A549 (cell line): Measurements from ENCODE around the gene MDFIC. TPM values are rescaled to one million over a fixed set of nuclear protein-coding genes. Genes with fewer than 3 reads are reported as not detected.

ENCODE experiments used
- ATAC-seq, 2 experiments: fragments of 200-7000 bp in 1 of 2; fragments of >200 bp in 1 of 2; cut with Nextera tagmentation in 1 of 2; cut with Tn5 transposase in 1 of 2; 3 replicates each; pipeline versions ENCODE4 v1.8.0 to v1.9.1; 2018 to 2020; ENCODE audit warnings: mild to moderate bottlenecking in 1 of 2, moderate library complexity in 1 of 2
- CTCF ChIA-PET: fragments of 300-600 bp; sonication (Branson Sonifier 250); formaldehyde crosslinking; extraction: SDS; loops from one replicate; lab custom pipeline; 2021; ENCODE audit warnings: antibody characterized with exemption, inconsistent platforms; lab: Yijun Ruan, JAX
- POLR2A ChIA-PET: fragments of 350-600 bp; formaldehyde crosslinking; extraction: SDS; loops from one replicate; lab custom pipeline; 2021; ENCODE audit warnings: antibody characterized with exemption, inconsistent platforms; lab: Yijun Ruan, JAX
- DNase-seq, 2 experiments: peaks; one replicate each; pipeline versions ENCODE4 v3.0.0 to v3.0.0-alpha.2; 2011 to 2016; ENCODE audit warnings: low read depth in 1 of 2, low spot score in 1 of 2
- FAIRE-seq: peaks from 2 replicates; lab custom pipeline; 2011; peaks lifted over from hg19 to GRCh38; lab: Jason Lieb, UNC
- H3K27ac ChIP-seq, 2 experiments: fragments of >200 bp; sonication (Bioruptor Twin); formaldehyde crosslinking; 3 replicates each; pipeline ENCODE4 v1.5.1; 2016 to 2017
- H3K4me1 ChIP-seq: fragments of >200 bp; sonication (Bioruptor Twin); formaldehyde crosslinking; 3 replicates; pipeline ENCODE4 v1.6.1; 2016
- H3K4me2 ChIP-seq: fragments of >200 bp; sonication (Bioruptor Twin); formaldehyde crosslinking; 3 replicates; pipeline ENCODE4 v1.6.1; 2016
- H3K4me3 ChIP-seq: fragments of >200 bp; sonication (Bioruptor Twin); formaldehyde crosslinking; 3 replicates; pipeline ENCODE4 v1.5.1; 2016
- H3K9me3 ChIP-seq: fragments of >200 bp; sonication (Bioruptor Twin); formaldehyde crosslinking; 3 replicates; pipeline ENCODE4 v1.6.1; 2016
- ATOH8 ChIP-seq: fragments of 250-450 bp; sonication (Bioruptor Pico); IDR thresholded peaks from 2 replicates; pipeline ENCODE4 v1.5.0; 2020; ENCODE audit warnings: low read depth, mild to moderate bottlenecking, moderate library complexity
- BCL3 ChIP-seq: fragments of >200 bp; sonication (Bioruptor Twin); formaldehyde crosslinking; IDR thresholded peaks from 3 replicates; pipeline ENCODE4 v1.6.1; 2016
- BHLHE40 ChIP-seq: IDR thresholded peaks from 2 replicates; pipeline ENCODE4 v1.6.1; 2012; ENCODE audit warnings: low read depth, low read length, inconsistent platforms
- CBX8 ChIP-seq: fragments of 200-600 bp; sonication (generic); IDR thresholded peaks from 2 replicates; pipeline ENCODE4 v1.6.1; 2016
- ELK1 ChIP-seq: fragments of 150-350 bp; IDR thresholded peaks from 2 replicates; pipeline ENCODE4 v1.6.1; 2014; ENCODE audit warnings: low read depth, mild to moderate bottlenecking, low read length
- FOSL2 ChIP-seq, 2 experiments: fragments of 450-650 bp in 1 of 2; fragments of >200 bp in 1 of 2; sonication (Bioruptor Twin) in 1 of 2; formaldehyde crosslinking; IDR thresholded peaks; 2 replicates each; pipeline versions ENCODE4 v1.5.0 to v1.6.1; 2016 to 2020; ENCODE audit warnings: mild to moderate bottlenecking in 1 of 2, moderate library complexity in 1 of 2
- HDAC2 ChIP-seq: fragments of 200-600 bp; sonication (generic); IDR thresholded peaks from 2 replicates; pipeline ENCODE4 v1.6.1; 2016
- HES2 ChIP-seq: fragments of >200 bp; sonication (Bioruptor Twin); formaldehyde crosslinking; IDR thresholded peaks from 2 replicates; pipeline ENCODE4 v1.6.1; 2016
- HOXB13 ChIP-seq: fragments of 250-450 bp; sonication (Bioruptor Pico); IDR thresholded peaks from 2 replicates; pipeline ENCODE4 v1.5.0; 2020; ENCODE audit warnings: low read depth, mild to moderate bottlenecking, moderate library complexity
- HOXB5 ChIP-seq: fragments of 250-450 bp; sonication (Bioruptor Pico); IDR thresholded peaks from 2 replicates; pipeline ENCODE4 v1.5.0; 2020; ENCODE audit warnings: mild to moderate bottlenecking, moderate library complexity
- MAZ ChIP-seq: fragments of 150-350 bp; IDR thresholded peaks from 2 replicates; pipeline ENCODE4 v1.6.1; 2014; ENCODE audit warnings: antibody characterized with exemption, low read depth, low read length, borderline replicate concordance
- PBX3 ChIP-seq: IDR thresholded peaks from 2 replicates; pipeline ENCODE4 v1.6.1; 2012
- RARB ChIP-seq: fragments of 250-450 bp; sonication (Bioruptor Pico); IDR thresholded peaks from 2 replicates; pipeline ENCODE4 v1.8.0; 2021; ENCODE audit warnings: mild to moderate bottlenecking, moderate library complexity
- RCOR1 ChIP-seq: fragments of 150-350 bp; IDR thresholded peaks from 2 replicates; pipeline ENCODE4 v1.6.1; 2014; ENCODE audit warnings: antibody characterized with exemption, low read length, low read depth
- RFX5 ChIP-seq: fragments of 450-650 bp; IDR thresholded peaks from 2 replicates; pipeline ENCODE4 v1.7.1; 2014; ENCODE audit warnings: antibody characterized with exemption, mild to moderate bottlenecking, moderate library complexity
- SREBF2 ChIP-seq: fragments of 450-650 bp; IDR thresholded peaks from 2 replicates; pipeline ENCODE4 v1.6.1; 2014; ENCODE audit warnings: mild to moderate bottlenecking, moderate library complexity
- TFCP2L1 ChIP-seq: fragments of 250-450 bp; sonication (Bioruptor Pico); IDR thresholded peaks from 2 replicates; pipeline ENCODE4 v1.5.0; 2021; ENCODE audit warnings: mild to moderate bottlenecking
- TP53 ChIP-seq: fragments of 250-450 bp; sonication (Bioruptor Pico); IDR thresholded peaks from 2 replicates; pipeline ENCODE4 v1.5.0; 2021; ENCODE audit warnings: mild to moderate bottlenecking, moderate library complexity
- ZNF302 ChIP-seq: fragments of 250-450 bp; sonication (Bioruptor Pico); IDR thresholded peaks from 2 replicates; pipeline ENCODE4 v1.9.0; 2021; ENCODE audit warnings: inconsistent platforms, mild to moderate bottlenecking, moderate library complexity
- WGBS: methylation state at CpG from one replicate; pipeline ENCODE4 v1.1.6; 2017; ENCODE audit errors: missing lambda C conversion rate; 5-methylcytosine and 5-hydroxymethylcytosine counted together
- polyA plus RNA-seq, 4 experiments: library from polyadenylated mRNA; depleted of rRNA in 3 of 4; stranded (reverse); fragments of >200 nt; fragmentation: RNase III in 1 of 4; extraction: RNeasy Plus Mini Kit Qiagen cat#74134 plus additional on column Dnase treatment in 1 of 4; gene quantifications; 2 replicates in 3 of 4; 3 replicates in 1 of 4; pipeline ENCODE4 v1.2.3, GENCODE V29; 2011 to 2017
- TF ChIP-seq, protein P1 (sequence below): fragments of 450-650 bp; IDR thresholded peaks from 2 replicates; pipeline ENCODE4 v1.6.1; 2014; ENCODE audit warnings: antibody characterized with exemption

MDFIC gene
- polyA plus RNA-seq, 2 of the 4 experiments (the other 2 are of a cell fraction), result 19.5 to 30.6 TPM

- ChIA-PET CTCF (interaction anchor here (1.0 kb wide), 1 partner anchor 16 kb away, joined by 3 read pairs; no protein-coding TSS in a partner anchor), POLR2A (no interaction called here)
- no peak overlapping the region for H3K4me3 ChIP-seq
- no peak overlapping the region for H3K4me2 ChIP-seq
- ATAC-seq (no peak), FAIRE-seq (no peak)
- H3K27ac ChIP-seq, result no peak overlapping the region
- WGBS, result 58% methylated on average over 3 of the region's 3 CpGs
- H3K4me1 ChIP-seq, result peaks cover 4% of the 10 kb centered on the region
- H3K9me3 ChIP-seq, result no peaks in the 10 kb centered on the region
- TF ChIP-seq HES2 (no peak), HOXB5 (CRISPR knock-in tag) (no peak), SREBF2 (no peak), TP53 (no peak), CBX8 (no peak), RCOR1 (no peak), BCL3 (no peak), ELK1 (no peak), HDAC2 (no peak), PBX3 (no peak), FOSL2 (IDR thresholded peaks at IDR 0.05) (no peak), FOSL2 (CRISPR knock-in tag; IDR thresholded peaks at IDR 0.05) (no peak)
- TF ChIP-seq, all 56 proteins: peak for 0
- DNase-seq, result no peak
Observed at GRCh38 chr7:114939484-114940097, 17.7 kb downstream of the MDFIC start.

DNA sequence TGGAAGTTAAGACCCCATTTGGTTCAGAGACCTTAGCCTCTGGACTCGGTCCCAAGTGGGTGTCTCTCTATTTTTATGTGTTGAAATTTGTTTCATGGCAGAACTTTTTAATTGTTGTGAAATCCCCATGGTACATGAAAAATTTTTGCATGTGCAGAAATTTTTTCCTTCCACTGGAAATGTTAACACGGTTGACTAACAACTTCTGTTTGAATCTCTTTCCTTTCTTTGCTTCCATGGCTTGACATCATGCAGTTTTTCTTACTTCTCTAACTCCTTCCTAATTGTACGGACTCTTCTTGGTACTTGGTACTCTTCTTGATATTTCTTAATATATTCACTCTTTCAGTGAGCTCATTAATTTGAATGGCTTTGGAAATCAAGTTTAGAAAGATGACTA lies 18.3 kb downstream of the MDFIC start:
- DNase-seq (no peak), FAIRE-seq (no peak), ATAC-seq (no peak)
- ChIA-PET POLR2A (no interaction called here), CTCF (no interaction called here)
- Histone ChIP-seq H3K4me2 (no peak overlapping the region), H3K4me3 (no peak overlapping the region), H3K4me1 (no peaks in the 10 kb centered on the region; the same call in 2 of the 3 replicates), H3K27ac (no peak overlapping the region), H3K9me3 (no peaks in the 10 kb centered on the region)
- WGBS, result 90% methylated on average over 3 of the region's 3 CpGs
- TF ChIP-seq BHLHE40 (no peak), RFX5 (no peak), ATOH8 (CRISPR knock-in tag) (no peak), ELK1 (no peak)

DNA sequence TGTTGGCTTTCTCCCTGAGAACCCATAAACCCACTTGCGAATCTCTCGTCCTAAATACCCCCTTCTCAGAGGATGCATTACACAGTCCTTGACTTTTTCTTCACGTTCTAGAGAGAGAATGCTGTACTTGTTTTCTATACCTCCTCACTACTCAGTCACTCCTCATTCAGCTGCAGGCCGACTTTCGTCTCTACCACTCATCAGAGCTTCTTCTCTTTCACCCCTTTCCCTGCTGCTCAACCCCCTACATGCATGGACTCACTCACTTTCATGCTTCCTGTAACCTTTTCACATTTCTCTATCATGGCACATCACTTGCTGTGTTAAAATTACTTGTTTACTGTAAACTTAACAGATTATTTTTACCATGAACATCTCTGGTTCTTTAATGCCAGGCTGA lies 19.8 kb downstream of the MDFIC start:
- FAIRE-seq, result no peak

More for the DNA sequence above, 19.8 kb downstream of the MDFIC start:
- TF ChIP-seq HOXB13 (CRISPR knock-in tag) (no peak), MAZ (no peak), RARB (CRISPR knock-in tag) (no peak), ZNF302 (CRISPR knock-in tag) (no peak), TFCP2L1 (CRISPR knock-in tag) (no peak), ATOH8 (CRISPR knock-in tag) (no peak)
- TF ChIP-seq, protein P1, sequence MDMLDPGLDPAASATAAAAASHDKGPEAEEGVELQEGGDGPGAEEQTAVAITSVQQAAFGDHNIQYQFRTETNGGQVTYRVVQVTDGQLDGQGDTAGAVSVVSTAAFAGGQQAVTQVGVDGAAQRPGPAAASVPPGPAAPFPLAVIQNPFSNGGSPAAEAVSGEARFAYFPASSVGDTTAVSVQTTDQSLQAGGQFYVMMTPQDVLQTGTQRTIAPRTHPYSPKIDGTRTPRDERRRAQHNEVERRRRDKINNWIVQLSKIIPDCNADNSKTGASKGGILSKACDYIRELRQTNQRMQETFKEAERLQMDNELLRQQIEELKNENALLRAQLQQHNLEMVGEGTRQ, result no peak
- no peak for ATAC-seq
- H3K27ac ChIP-seq, result no peak overlapping the region
- ChIA-PET POLR2A (no interaction called here), CTCF (no interaction called here)
- no peak for DNase-seq
- no peaks in the 10 kb centered on the region for H3K4me1 ChIP-seq
- H3K4me2 ChIP-seq, result no peak overlapping the region
- 95% methylated on average over 5 of the region's 5 CpGs for WGBS
- no peak overlapping the region for H3K4me3 ChIP-seq
- no peaks in the 10 kb centered on the region for H3K9me3 ChIP-seq
